HL-60 (cell line): ENCODE measurements around the gene BBS9.

Source experiments
- DNase-seq, 2 experiments: peaks; one replicate each; pipeline ENCODE4 v3.0.0-alpha.2; 2010 to 2020; ENCODE audit warnings: low read depth in 1 of 2, low spot score in 1 of 2
- H3K27ac ChIP-seq: fragments of 250-450 bp; sonication (Bioruptor Pico); replicated peaks from 2 replicates; pipeline ENCODE4 v1.5.1; 2020; ENCODE audit warnings: mild to moderate bottlenecking, moderate library complexity
- H3K27me3 ChIP-seq: fragments of 250-450 bp; sonication (Bioruptor Pico); 2 replicates; pipeline ENCODE4 v1.5.1; 2021; ENCODE audit warnings: mild to moderate bottlenecking, moderate library complexity; ENCODE audit not compliant: insufficient read depth, poor library complexity, severe bottlenecking
- H3K4me3 ChIP-seq: replicated peaks from 2 replicates; pipeline ENCODE4 v1.5.1; 2011; ENCODE audit warnings: mild to moderate bottlenecking, control low read depth, low read length; ENCODE audit not compliant: insufficient read depth
- CTCF ChIP-seq: IDR thresholded peaks from one replicate; pipeline ENCODE4 v1.5.1; 2011; ENCODE audit warnings: low read length, control low read depth, inconsistent platforms; ENCODE audit not compliant: insufficient read depth
- GABPA ChIP-seq: IDR thresholded peaks from 2 replicates; pipeline ENCODE4 v1.6.1; 2012; ENCODE audit warnings: low read depth
- POLR2AphosphoS5 ChIP-seq: IDR thresholded peaks from 2 replicates; pipeline ENCODE4 v1.6.1; 2012; ENCODE audit warnings: low read depth
- REST ChIP-seq: IDR thresholded peaks from 2 replicates; pipeline ENCODE4 v1.6.1; 2012; ENCODE audit warnings: low read depth; ENCODE audit not compliant: insufficient replicate concordance
- SPI1 ChIP-seq: IDR thresholded peaks from 2 replicates; pipeline ENCODE4 v1.6.1; 2012; ENCODE audit warnings: low read depth, mild to moderate bottlenecking, borderline replicate concordance

Gene BBS9

GRCh38 chr7:33287738-33288137, 158.4 kb downstream of the BBS9 start:
- Histone ChIP-seq H3K27ac (no peak overlapping the region), H3K27me3 (no peaks in the 10 kb centered on the region), H3K4me3 (no peak overlapping the region)
- DNase-seq = no peak
- no peak for TF ChIP-seq SPI1
- TF ChIP-seq CTCF = no peak
- TF ChIP-seq REST = no peak

GRCh38 chr7:33298848-33299247, 169.5 kb downstream of the BBS9 start:
- DNase-seq = no peak
- TF ChIP-seq SPI1 = no peak
- TF ChIP-seq CTCF = no peak
- TF ChIP-seq POLR2AphosphoS5 = no peak
- no peak for TF ChIP-seq REST
- TF ChIP-seq GABPA = no peak
- no peak overlapping the region for H3K27ac ChIP-seq
- no peak overlapping the region for H3K4me3 ChIP-seq
- H3K27me3 ChIP-seq = no peaks in the 10 kb centered on the region

- DNase-seq = no peak
- TF ChIP-seq SPI1 = no peak
- no peak for TF ChIP-seq REST
- TF ChIP-seq CTCF = no peak
- no peak for TF ChIP-seq GABPA
- TF ChIP-seq POLR2AphosphoS5 = no peak
- Histone ChIP-seq H3K27me3 (no peaks in the 10 kb centered on the region), H3K27ac (no peak overlapping the region), H3K4me3 (no peak overlapping the region)
Observed at GRCh38 chr7:33299425-33299824, 170.1 kb downstream of the BBS9 start.
